ACHN (cell line): ENCODE measurements around the gene VAV1.
"Not testable (repeated sequence)": the region's sequence is repeated elsewhere in the genome, so short reads cannot be mapped to it uniquely, and the experiment has no call there.

ENCODE experiments used
- DNase-seq: peaks from one replicate; pipeline ENCODE4 v3.0.0-alpha.2; 2015
- in situ Hi-C: cut with HindIII; loops from 2 replicates; pipeline ENCODE4 v1.10.0; 2017; ENCODE audit warnings: low sequenced_read_pairs, low pct_ligation_motif_present, low pct_unique_long_range_greater_than_20kb

VAV1 gene

GRCh38 chr19:6861683-6862286 is 89.3 kb downstream of the VAV1 start:
- in situ Hi-C loops = no loop called here
- DNase-seq = no peak

GRCh38 chr19:6862673-6863078 is 90.2 kb downstream of the VAV1 start:
- in situ Hi-C loops = no loop called here
- DNase-seq = peak; percentile 76

DNA sequence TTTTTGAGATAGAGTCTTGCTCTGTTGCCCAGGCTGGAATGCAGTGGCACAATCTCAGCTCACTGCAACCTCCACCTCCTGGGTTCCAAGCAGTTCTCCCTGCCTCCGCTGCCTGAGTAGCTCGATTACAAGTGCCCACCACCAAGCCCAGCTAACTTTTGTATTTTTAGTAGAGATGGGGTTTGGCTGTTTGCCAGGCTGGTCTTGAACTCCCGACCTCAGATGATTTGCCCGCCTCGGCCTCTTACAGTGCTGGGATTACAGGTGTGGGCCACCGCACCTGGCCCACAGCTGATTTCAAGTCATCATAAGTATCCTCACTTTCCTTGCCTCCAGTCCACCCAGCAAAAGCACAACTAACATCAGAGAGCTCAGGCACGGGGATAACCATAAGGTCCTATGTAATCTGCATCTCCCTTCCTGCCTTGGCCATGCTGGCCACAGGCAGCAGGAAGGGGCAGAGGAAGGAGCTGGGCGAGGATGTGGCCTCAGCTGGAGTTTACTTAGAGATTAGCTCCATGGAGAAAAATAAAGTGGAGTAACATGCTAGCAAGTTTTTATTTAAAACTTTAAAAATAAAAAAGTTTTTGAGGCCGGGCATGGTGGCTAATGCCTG is 91.9 kb downstream of the VAV1 start:
- in situ Hi-C loops = no loop called here
- DNase-seq = no peak

DNA sequence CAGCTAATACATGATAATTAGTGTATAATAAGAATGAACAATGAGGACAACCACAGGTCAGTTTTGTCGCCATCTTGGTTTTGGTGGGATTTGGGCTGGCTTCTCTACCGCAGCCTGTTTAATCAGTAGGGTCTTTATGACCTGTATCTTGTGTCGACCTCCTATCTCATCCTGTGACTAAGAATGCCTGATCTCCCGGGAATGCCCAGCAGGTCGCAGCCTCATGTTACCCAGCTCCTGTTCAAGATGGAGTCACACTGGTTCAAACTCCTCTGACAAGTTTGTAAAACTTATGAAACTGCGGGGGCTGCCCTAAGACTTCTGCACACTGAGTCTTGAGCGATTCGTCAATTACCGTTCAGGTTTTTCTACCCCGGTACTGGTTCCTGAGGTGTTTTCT is 93.3 kb downstream of the VAV1 start:
- in situ Hi-C loops = no loop called here
- DNase-seq = no peak

DNA sequence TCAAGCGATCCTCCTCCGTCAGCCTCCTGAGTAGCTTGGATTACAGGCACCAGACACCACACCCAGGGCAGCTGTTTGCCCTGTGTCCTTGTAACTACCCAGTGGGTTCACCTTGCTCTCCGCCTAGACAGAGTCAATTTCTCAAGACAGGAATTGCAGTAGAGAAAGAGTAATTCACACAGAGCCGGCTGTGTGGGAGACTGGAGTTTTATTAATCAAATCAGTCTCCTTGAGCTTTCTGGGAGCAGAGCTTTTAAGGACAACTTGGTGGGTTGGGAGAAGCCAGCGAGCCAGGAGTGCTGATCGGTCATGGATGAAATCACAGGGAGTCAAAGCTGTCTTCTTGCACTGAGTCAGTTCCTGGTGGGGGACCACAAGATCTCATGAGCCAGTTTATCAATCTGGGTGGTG is 94.2 kb downstream of the VAV1 start:
- in situ Hi-C loops = no loop called here
- no peak for DNase-seq

DNA sequence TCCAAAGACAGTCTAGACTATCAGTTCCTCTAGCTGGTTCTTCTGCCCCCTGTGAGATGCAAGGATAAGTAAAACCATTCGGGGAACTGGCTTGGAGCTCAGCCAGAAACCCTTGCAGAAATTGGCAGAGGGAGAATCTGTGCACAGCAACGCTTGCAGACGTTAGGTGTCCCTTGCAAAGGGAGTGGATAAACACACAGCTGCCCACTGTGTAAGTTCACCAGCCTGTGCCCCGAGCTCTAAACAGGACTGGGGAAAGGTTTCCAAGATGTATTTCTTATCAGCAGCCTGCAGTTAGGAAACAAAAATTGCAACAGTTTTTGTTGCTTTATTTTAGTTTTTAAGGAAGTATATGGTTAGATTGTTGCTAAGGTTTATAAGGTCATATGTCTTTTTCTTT is 95.8 kb downstream of the VAV1 start:
- DNase-seq = no peak
- in situ Hi-C loops = no loop called here

- in situ Hi-C loops = not testable (repeated sequence)
Measured at GRCh38 chr19:6869151-6869882, 96.8 kb downstream of the VAV1 start.

GRCh38 chr19:6873708-6874431 is 101.4 kb downstream of the VAV1 start:
- in situ Hi-C loops = no loop called here
- DNase-seq = no peak

More at GRCh38 chr19:6869151-6869882, 96.8 kb downstream of the VAV1 start:
- DNase-seq = not testable (repeated sequence)

DNA sequence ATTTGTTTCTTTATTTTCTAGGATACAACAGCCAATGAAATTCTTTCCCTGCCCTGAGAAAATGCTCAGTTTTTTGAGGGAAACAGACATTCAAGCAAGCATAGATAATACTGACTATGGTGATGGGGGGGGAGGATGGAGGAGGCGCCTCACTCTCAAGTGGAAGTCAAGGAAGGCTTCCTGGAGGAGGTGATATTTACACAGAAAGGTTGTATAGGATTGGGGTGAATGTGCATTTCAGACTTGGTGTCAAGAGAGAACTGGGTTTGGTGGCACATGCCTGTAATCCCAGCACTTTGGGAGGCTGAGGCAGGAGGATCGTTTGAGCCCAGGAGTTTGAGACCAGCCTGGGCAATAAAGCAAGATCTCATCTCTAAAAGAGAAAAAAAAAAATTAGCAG is 102.7 kb downstream of the VAV1 start:
- in situ Hi-C loops = no loop called here

GRCh38 chr19:6876748-6877147 is 104.2 kb downstream of the VAV1 start:
- in situ Hi-C loops = no loop called here

More for the DNA sequence above, 102.7 kb downstream of the VAV1 start:
- DNase-seq = no peak

DNA sequence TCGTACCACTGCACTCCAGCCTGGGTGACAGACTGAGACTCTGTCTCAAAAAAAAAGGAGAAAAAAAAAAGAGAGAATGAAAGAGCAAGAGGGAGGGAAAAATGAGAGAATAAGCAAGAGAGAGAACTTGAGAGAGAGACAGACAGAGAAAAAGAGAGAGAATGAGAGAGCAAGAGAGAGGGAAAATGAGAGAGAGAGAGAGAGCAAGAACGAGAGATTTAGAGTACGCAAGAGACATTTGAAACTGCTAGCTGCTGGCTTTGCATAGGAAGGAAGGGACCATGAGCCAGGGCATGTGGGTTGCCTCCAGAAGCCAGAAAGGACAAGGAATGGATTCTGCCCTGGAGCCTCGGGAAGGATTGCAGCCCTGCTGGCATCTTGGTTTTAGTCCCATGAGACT is 105.3 kb downstream of the VAV1 start:
- no peak for DNase-seq
- in situ Hi-C loops = no loop called here

More at GRCh38 chr19:6876748-6877147, 104.2 kb downstream of the VAV1 start:
- DNase-seq = no peak

GRCh38 chr19:6886277-6886897 is 113.9 kb downstream of the VAV1 start:
- no peak for DNase-seq
- in situ Hi-C loops = no loop called here

DNA sequence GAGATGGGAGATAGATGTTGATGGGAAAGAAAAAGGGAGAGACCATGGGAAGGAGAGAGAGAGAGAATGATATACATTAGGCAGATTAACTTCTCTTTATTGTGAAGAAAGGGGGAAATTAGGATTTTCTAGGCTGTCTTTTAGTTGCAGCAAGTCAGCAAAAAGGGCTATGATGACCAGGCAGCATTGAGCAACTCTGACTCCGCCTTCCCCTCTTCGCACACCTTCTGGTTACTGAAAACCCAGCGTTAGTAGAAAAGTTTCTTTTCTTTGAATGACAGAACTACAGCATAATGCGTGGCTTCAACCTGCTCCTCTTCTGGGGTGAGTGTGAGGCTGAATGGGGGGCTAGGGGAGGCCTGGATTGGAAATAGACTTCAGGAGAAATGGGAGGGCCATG is 114.8 kb downstream of the VAV1 start, which contains the start of gene ADGRE1:
ADGRE1 (plus strand) TSS at position 264 of the 400 bp plus-strand sequence; CDS start at position 294, 30 bp downstream.
- DNase-seq = no peak
- in situ Hi-C loops = no loop called here

DNA sequence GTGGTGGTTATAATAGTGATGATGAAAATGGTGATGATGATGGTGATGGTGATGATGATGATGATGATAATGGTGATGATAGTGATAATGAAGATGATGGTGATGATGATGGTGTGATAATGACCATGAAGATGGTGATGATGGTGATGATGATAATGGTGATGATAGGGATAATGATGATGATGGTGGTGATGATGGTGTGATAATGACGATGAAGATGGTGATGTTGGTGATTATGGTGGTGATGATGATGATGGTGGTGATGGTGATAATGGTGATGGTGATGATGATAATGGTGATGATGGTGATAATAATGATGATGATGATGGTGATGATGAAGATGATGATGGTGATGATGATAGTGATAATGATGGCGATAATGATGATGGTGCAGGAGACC is 116.5 kb downstream of the VAV1 start:
- no peak for DNase-seq

GRCh38 chr19:6890401-6890913 is 117.9 kb downstream of the VAV1 start:
- no peak for DNase-seq
- in situ Hi-C loops = no loop called here

More for the DNA sequence above, 116.5 kb downstream of the VAV1 start:
- in situ Hi-C loops = no loop called here

DNA sequence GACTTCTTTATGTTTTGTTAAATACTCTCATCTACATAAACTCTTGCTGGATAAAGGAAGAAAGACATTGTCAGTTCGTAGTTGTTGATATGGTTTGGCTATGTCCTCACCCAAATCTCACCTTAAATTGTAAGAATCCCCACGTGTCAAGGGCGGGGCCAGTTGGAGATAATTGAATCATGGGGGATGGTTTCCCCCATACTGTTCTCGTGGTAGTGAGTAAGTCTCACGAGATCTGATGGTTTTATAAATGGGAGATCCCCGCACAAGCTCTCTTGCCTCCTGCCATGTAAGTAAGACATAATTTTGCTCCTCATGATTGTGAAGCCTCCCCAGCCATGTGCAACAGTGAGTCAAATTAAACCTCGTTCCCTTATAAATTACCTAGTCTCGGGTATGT is 118.4 kb downstream of the VAV1 start:
- in situ Hi-C loops = no loop called here

GRCh38 chr19:6891761-6892385 is 119.4 kb downstream of the VAV1 start:
- no peak for DNase-seq

More for the DNA sequence above, 118.4 kb downstream of the VAV1 start:
- no peak for DNase-seq

GRCh38 chr19:6894313-6894712 is 121.8 kb downstream of the VAV1 start:
- no peak for DNase-seq
- in situ Hi-C loops = no loop called here

More at GRCh38 chr19:6891761-6892385, 119.4 kb downstream of the VAV1 start:
- in situ Hi-C loops = no loop called here
